CD14-positive monocyte (primary cell): ENCODE results near the gene AP2S1. TPM values are rescaled to one million over a fixed set of nuclear protein-coding genes. Genes with fewer than 3 reads are reported as not detected.

Source experiments
- DNase-seq, 3 donors: peaks; one replicate each; pipeline ENCODE4 v3.0.0-alpha.2; 2011 to 2022
- H2AFZ ChIP-seq: 2 replicates; pipeline ENCODE4 v1.6.0; 2012; ENCODE audit warnings: mild to moderate bottlenecking, low read depth, low read length, inconsistent platforms; ENCODE audit not compliant: insufficient read depth, poor library complexity, severe bottlenecking
- H3K27ac ChIP-seq, 2 donors: 1 replicate in 1 of 2; 2 replicates in 1 of 2; pipeline ENCODE4 v1.5.1; 2012 to 2013; ENCODE audit warnings: low read length in 2 of 2, control low read depth in 1 of 2, inconsistent platforms in 1 of 2, low read depth in 1 of 2, mild to moderate bottlenecking in 1 of 2
- H3K27me3 ChIP-seq, 2 donors: one replicate each; pipeline versions ENCODE4 v1.6.0 to v1.6.1; 2011 to 2013; ENCODE audit warnings: low read length in 2 of 2; ENCODE audit not compliant: control insufficient read depth in 2 of 2, insufficient read depth in 2 of 2
- H3K36me3 ChIP-seq, 2 donors: replicated peaks in 1 of 2; 1 replicate in 1 of 2; 2 replicates in 1 of 2; pipeline versions ENCODE4 v1.5.1 to v1.6.1; 2012 to 2013; ENCODE audit warnings: low read length in 2 of 2, control low read depth in 1 of 2, inconsistent platforms in 1 of 2, mild to moderate bottlenecking in 1 of 2; ENCODE audit not compliant: insufficient read depth in 2 of 2, control insufficient read depth in 1 of 2
- H3K4me1 ChIP-seq, 2 donors: 1 replicate in 1 of 2; 2 replicates in 1 of 2; pipeline versions ENCODE4 v1.5.1 to v1.6.1; 2012 to 2013; ENCODE audit warnings: low read length in 2 of 2, control low read depth in 1 of 2, inconsistent platforms in 1 of 2, mild to moderate bottlenecking in 1 of 2, moderate library complexity in 1 of 2; ENCODE audit not compliant: insufficient read depth in 2 of 2, control insufficient read depth in 1 of 2
- H3K4me2 ChIP-seq: replicated peaks from 2 replicates; pipeline ENCODE3; 2012; ENCODE audit warnings: low read length, moderate library complexity, mild to moderate bottlenecking; ENCODE audit not compliant: poor library complexity, severe bottlenecking; ENCODE audit errors: extremely low read depth
- H3K4me3 ChIP-seq, 3 experiments: fragments of 200-600 bp in 1 of 3; sonication (generic) in 1 of 3; replicated peaks in 1 of 3; 1 replicate in 2 of 3; 2 replicates in 1 of 3; pipeline ENCODE4 v1.5.1; 2011 to 2013; ENCODE audit warnings: low read length in 3 of 3, mild to moderate bottlenecking in 3 of 3, control low read depth in 2 of 3, low read depth in 2 of 3, inconsistent platforms in 1 of 3, moderate library complexity in 1 of 3
- H3K79me2 ChIP-seq: 2 replicates; pipeline ENCODE4 v1.6.0; 2012; ENCODE audit warnings: mild to moderate bottlenecking, control low read depth, inconsistent platforms, low read length, moderate library complexity; ENCODE audit not compliant: insufficient read depth
- H3K9ac ChIP-seq: 2 replicates; pipeline ENCODE4 v1.6.0; 2017; ENCODE audit warnings: low read length, mild to moderate bottlenecking; ENCODE audit not compliant: insufficient read depth, poor library complexity, severe bottlenecking
- H3K9me3 ChIP-seq, 2 donors: replicated peaks in 1 of 2; 1 replicate in 1 of 2; 2 replicates in 1 of 2; pipeline versions ENCODE4 v1.5.1 to v1.6.1; 2012 to 2013; ENCODE audit warnings: low read length in 2 of 2, control low read depth in 1 of 2; ENCODE audit not compliant: control insufficient read depth in 1 of 2, insufficient read depth in 1 of 2
- H4K20me1 ChIP-seq: 2 replicates; pipeline ENCODE4 v1.6.0; 2012; ENCODE audit warnings: mild to moderate bottlenecking, low read length, control low read depth, moderate library complexity; ENCODE audit not compliant: insufficient read depth
- H3K27ac Mint-ChIP-seq, 7 donors: one replicate each; pipeline ENCODE4 v1.8.0; 2020; ENCODE audit warnings: mild to moderate bottlenecking in 7 of 7, mixed read lengths in 7 of 7, moderate library complexity in 6 of 7, inconsistent platforms in 2 of 7
- H3K27me3 Mint-ChIP-seq, 3 donors: one replicate each; pipeline ENCODE4 v1.8.0; 2021 to 2022; ENCODE audit warnings: low read depth in 3 of 3, mild to moderate bottlenecking in 3 of 3, mixed read lengths in 3 of 3, moderate library complexity in 3 of 3, inconsistent platforms in 1 of 3
- H3K36me3 Mint-ChIP-seq, 2 donors: one replicate each; pipeline ENCODE4 v1.8.0; 2020; ENCODE audit warnings: mixed read lengths in 2 of 2, inconsistent platforms in 1 of 2, mild to moderate bottlenecking in 1 of 2
- H3K4me1 Mint-ChIP-seq: one replicate; pipeline ENCODE4 v1.8.0; 2020; ENCODE audit warnings: mild to moderate bottlenecking, mixed read lengths
- H3K4me3 Mint-ChIP-seq, 2 donors: one replicate each; pipeline ENCODE4 v1.8.0; 2020; ENCODE audit warnings: mild to moderate bottlenecking in 2 of 2, mixed read lengths in 2 of 2, moderate library complexity in 1 of 2
- H3K9me3 Mint-ChIP-seq, 7 donors: one replicate each; pipeline ENCODE4 v1.8.0; 2020 to 2022; ENCODE audit warnings: mixed read lengths in 7 of 7, mild to moderate bottlenecking in 6 of 7, moderate library complexity in 6 of 7, inconsistent platforms in 2 of 7
- CTCF ChIP-seq: fragments of 200-600 bp; IDR thresholded peaks from one replicate; pipeline ENCODE4 v1.8.0; 2022; ENCODE audit warnings: antibody characterized with exemption, mild to moderate bottlenecking
- whole genome bisulfite sequencing: methylation state at CpG from one replicate; pipeline ENCODE4 v1.1.5; 2013; ENCODE audit warnings: missing lambda C conversion rate; ENCODE audit not compliant: insufficient coverage; 5-methylcytosine and 5-hydroxymethylcytosine counted together
- intact Hi-C, 2 donors: fragments of 100-400 bp; cut with micrococcal nuclease; formaldehyde crosslinking; loops; one replicate each; pipeline versions ENCODE4 v1.15.0 to v1.15.1; 2023
- polyA plus RNA-seq, 3 donors: library from polyadenylated mRNA; depleted of rRNA in 1 of 3; unstranded in 2 of 3; stranded (reverse) in 1 of 3; fragments of 300-500 nt in 2 of 3; fragments of >200 nt in 1 of 3; fragmentation: Illumina TruSeq in 2 of 3; gene quantifications; 1 replicate in 2 of 3; 2 replicates in 1 of 3; pipeline ENCODE4 v1.2.3, GENCODE V29; 2012 to 2021

The AP2S1 gene
- polyA plus RNA-seq, 3 donors = 123 to 194 (median 170) TPM

- Mint-ChIP-seq H3K4me3 (peak overlapping the region; percentile 87 to 89), H3K27ac (peak overlapping the region; percentile 82 to 95 (median 92)), H3K9me3 (peaks cover 0 to 4% (median 0%) of the 10 kb centered on the region in 7 donors), H3K36me3 (no peaks in the 10 kb centered on the region), H3K27me3 (peaks cover 0 to 3% (median 0%) of the 10 kb centered on the region in 3 donors), H3K4me1 (peaks cover 27% of the 10 kb centered on the region)
- Histone ChIP-seq H3K36me3 (no peaks in the 10 kb centered on the region), H3K9me3 (peaks cover 0 to 3% of the 10 kb centered on the region in 2 donors), H3K4me2 (peak overlapping the region; percentile 98), H3K27ac (peak overlapping the region; percentile 82 to 84), H2AFZ (peak overlapping the region; percentile 91), H3K79me2 (peaks cover 52% of the 10 kb centered on the region), H3K4me1 (peaks cover 47 to 60% of the 10 kb centered on the region in 2 donors), H3K9ac (peak overlapping the region; percentile 72), H3K27me3 (no peaks in the 10 kb centered on the region), H4K20me1 (peaks cover 34% of the 10 kb centered on the region), H3K4me3 (peak overlapping the region; percentile 64 to 90 (median 83))
- WGBS = under 1% methylated on average over 74 of the region's 89 CpGs
- intact Hi-C loops = loop anchor here in 1 of 2 donors (10.0 kb wide), 1 partner anchor 125 kb away; no protein-coding TSS in a partner anchor
- TF ChIP-seq CTCF = no peak
- peak; percentile 94 to 96 (median 95) for DNase-seq
Observed at GRCh38 chr19:46860125-46860845, 9.6 kb upstream of the AP2S1 start.

- peaks cover 46% of the 10 kb centered on the region for H3K79me2 ChIP-seq
- peaks cover 0 to 4% (median 0%) of the 10 kb centered on the region in 7 donors for H3K9me3 Mint-ChIP-seq
- peaks cover 47 to 59% of the 10 kb centered on the region in 2 donors for H3K4me1 ChIP-seq
- peak overlapping the region; percentile 87 to 89 for H3K4me3 Mint-ChIP-seq
- H3K9ac ChIP-seq = no peak overlapping the region
- peak overlapping the region; percentile 91 for H2AFZ ChIP-seq
- H3K36me3 Mint-ChIP-seq = no peaks in the 10 kb centered on the region
- peak overlapping the region in 1 of 2 donors; percentile 82 for H3K27ac ChIP-seq
- 7% methylated on average over 14 of the region's 18 CpGs for WGBS
- peak overlapping the region; percentile 82 to 95 (median 92) for H3K27ac Mint-ChIP-seq
- peak overlapping the region; percentile 18 for H3K4me2 ChIP-seq
- intact Hi-C loops = loop anchor here in 1 of 2 donors (10.0 kb wide), 2 partner anchors 125 to 995 kb away; partner anchors contain the start of genes FOXA3 and SYMPK
- no peaks in the 10 kb centered on the region for H3K36me3 ChIP-seq
- peaks cover 0 to 3% (median 0%) of the 10 kb centered on the region in 3 donors for H3K27me3 Mint-ChIP-seq
- no peaks in the 10 kb centered on the region for H3K27me3 ChIP-seq
- no peak for TF ChIP-seq CTCF
- peak overlapping the region in 1 of 3 experiments; percentile 83 for H3K4me3 ChIP-seq
- DNase-seq = no peak
- H4K20me1 ChIP-seq = peaks cover 28% of the 10 kb centered on the region
- H3K9me3 ChIP-seq = peaks cover 0 to 3% of the 10 kb centered on the region in 2 donors
- peaks cover 22% of the 10 kb centered on the region for H3K4me1 Mint-ChIP-seq
Observed at GRCh38 chr19:46859637-46860124, 9.0 kb upstream of the AP2S1 start.
